Trophoblast cell (in vitro differentiated cells and primary cell): ENCODE data around the gene VWA8.

Experiments
- DNase-seq, 2 donors: peaks; one replicate each; pipeline ENCODE4 v3.0.0-alpha.2; 2016
- H2AFZ ChIP-seq: 2 replicates; pipeline ENCODE4 v1.6.1; 2013; ENCODE audit warnings: low read length, moderate library complexity, mild to moderate bottlenecking; ENCODE audit not compliant: insufficient read depth, poor library complexity
- H2AK5ac ChIP-seq: 2 replicates; pipeline ENCODE4 v1.6.1; 2013; ENCODE audit warnings: mild to moderate bottlenecking, low read length
- H2BK120ac ChIP-seq: 2 replicates; pipeline ENCODE4 v1.6.1; 2013; ENCODE audit warnings: low read length, mild to moderate bottlenecking, moderate library complexity; ENCODE audit not compliant: insufficient read depth, poor library complexity
- H2BK12ac ChIP-seq: 2 replicates; pipeline ENCODE4 v1.6.1; 2013; ENCODE audit warnings: mild to moderate bottlenecking, low read length, moderate library complexity
- H2BK5ac ChIP-seq: 2 replicates; pipeline ENCODE4 v1.6.1; 2013; ENCODE audit warnings: low read length, low read depth, moderate library complexity, mild to moderate bottlenecking; ENCODE audit not compliant: poor library complexity
- H3K14ac ChIP-seq: 2 replicates; pipeline ENCODE4 v1.6.1; 2013; ENCODE audit warnings: mild to moderate bottlenecking, low read length
- H3K18ac ChIP-seq: 2 replicates; pipeline ENCODE4 v1.6.1; 2013; ENCODE audit warnings: mild to moderate bottlenecking, low read length
- H3K23ac ChIP-seq: 2 replicates; pipeline ENCODE4 v1.6.1; 2013; ENCODE audit warnings: low read length
- H3K27ac ChIP-seq: 2 replicates; pipeline ENCODE4 v1.5.1; 2013; ENCODE audit warnings: low read depth, mild to moderate bottlenecking, inconsistent platforms, low read length, moderate library complexity
- H3K27me3 ChIP-seq: 2 replicates; pipeline ENCODE4 v1.6.1; 2013; ENCODE audit warnings: inconsistent platforms, mild to moderate bottlenecking, low read length, moderate library complexity; ENCODE audit not compliant: insufficient read depth
- H3K36me3 ChIP-seq, 2 experiments: 1 replicate in 1 of 2; 2 replicates in 1 of 2; pipeline ENCODE4 v1.6.1; 2013; ENCODE audit warnings: low read length in 2 of 2, mild to moderate bottlenecking in 2 of 2, moderate library complexity in 1 of 2; ENCODE audit not compliant: insufficient read depth in 2 of 2, control insufficient read depth in 1 of 2
- H3K4ac ChIP-seq: 2 replicates; pipeline ENCODE4 v1.6.1; 2013; ENCODE audit warnings: low read depth, mild to moderate bottlenecking, low read length, moderate library complexity
- H3K4me1 ChIP-seq, 2 experiments: 1 replicate in 1 of 2; 2 replicates in 1 of 2; pipeline ENCODE4 v1.6.1; 2013; ENCODE audit warnings: low read length in 2 of 2, mild to moderate bottlenecking in 2 of 2, moderate library complexity in 1 of 2; ENCODE audit not compliant: insufficient read depth in 2 of 2, control insufficient read depth in 1 of 2
- H3K4me2 ChIP-seq: 2 replicates; pipeline ENCODE4 v1.6.1; 2013; ENCODE audit warnings: inconsistent platforms, mild to moderate bottlenecking, low read length, moderate library complexity
- H3K4me3 ChIP-seq: 2 replicates; pipeline ENCODE4 v1.5.1; 2013; ENCODE audit warnings: mild to moderate bottlenecking, low read depth, low read length, inconsistent platforms
- H3K79me1 ChIP-seq: one replicate; pipeline ENCODE4 v1.6.1; 2013; ENCODE audit warnings: low read length
- H3K79me2 ChIP-seq: 2 replicates; pipeline ENCODE4 v1.6.1; 2013; ENCODE audit warnings: low read length, mild to moderate bottlenecking; ENCODE audit not compliant: control insufficient read depth, insufficient read depth, poor library complexity
- H3K9ac ChIP-seq: 2 replicates; pipeline ENCODE4 v1.6.1; 2013; ENCODE audit warnings: mild to moderate bottlenecking, low read length
- H3K9me3 ChIP-seq: 2 replicates; pipeline ENCODE4 v1.6.1; 2013; ENCODE audit warnings: low read depth, mild to moderate bottlenecking, control low read depth, inconsistent platforms, low read length; ENCODE audit not compliant: insufficient read depth
- H4K12ac ChIP-seq: 2 replicates; pipeline ENCODE4 v1.6.1; 2013; ENCODE audit warnings: low read depth, mild to moderate bottlenecking, low read length, moderate library complexity
- H4K8ac ChIP-seq: 2 replicates; pipeline ENCODE4 v1.6.1; 2013; ENCODE audit warnings: low read depth, mild to moderate bottlenecking, low read length, moderate library complexity
- H4K91ac ChIP-seq: one replicate; pipeline ENCODE4 v1.6.1; 2013; ENCODE audit warnings: low read depth, mild to moderate bottlenecking, low read length, moderate library complexity
- WGBS: extraction: QIAGEN DNeasy Blood & Tissue Kit; methylation state at CpG from one replicate; pipeline ENCODE4 v1.1.7; 2013; ENCODE audit warnings: missing lambda C conversion rate; ENCODE audit not compliant: insufficient read length, insufficient coverage; ENCODE audit errors: extremely low coverage; 5-methylcytosine and 5-hydroxymethylcytosine counted together

Gene VWA8

GRCh38 chr13:41668130-41668757, 292.7 kb downstream of the VWA8 start:
- no peaks in the 10 kb centered on the region for H3K79me1 ChIP-seq
- no peak overlapping the region for H2AK5ac ChIP-seq
- no peak overlapping the region for H2BK5ac ChIP-seq
- no peak overlapping the region for H2BK120ac ChIP-seq
- no peak overlapping the region for H3K9ac ChIP-seq
- H3K4ac ChIP-seq, result no peak overlapping the region
- no peak overlapping the region for H3K18ac ChIP-seq
- no peaks in the 10 kb centered on the region for H3K27me3 ChIP-seq
- H3K9me3 ChIP-seq, result no peaks in the 10 kb centered on the region
- no peak overlapping the region for H2AFZ ChIP-seq
- H3K4me1 ChIP-seq, result no peaks in the 10 kb centered on the region
- H3K4me3 ChIP-seq, result no peak overlapping the region
- H2BK12ac ChIP-seq, result no peak overlapping the region
- H3K4me2 ChIP-seq, result no peak overlapping the region
- no peak overlapping the region for H4K8ac ChIP-seq
- no peaks in the 10 kb centered on the region for H3K79me2 ChIP-seq
- no peak overlapping the region for H4K12ac ChIP-seq
- H3K36me3 ChIP-seq, result no peaks in the 10 kb centered on the region
- no peak overlapping the region for H4K91ac ChIP-seq
- peak; percentile 68 to 90 for DNase-seq
- no peak overlapping the region for H3K14ac ChIP-seq
- no peak overlapping the region for H3K27ac ChIP-seq
- H3K23ac ChIP-seq, result no peak overlapping the region
- no CpG with 5 or more reads among the region's 1 CpG for WGBS

GRCh38 chr13:41666644-41667043, 294.3 kb downstream of the VWA8 start:
- Histone ChIP-seq H3K79me2 (no peaks in the 10 kb centered on the region), H3K4ac (no peak overlapping the region), H4K8ac (no peak overlapping the region), H3K14ac (no peak overlapping the region), H3K27ac (no peak overlapping the region), H2BK120ac (no peak overlapping the region), H3K4me2 (no peak overlapping the region), H3K18ac (no peak overlapping the region), H3K23ac (no peak overlapping the region), H4K12ac (no peak overlapping the region), H3K4me3 (no peak overlapping the region), H2BK5ac (no peak overlapping the region), H4K91ac (no peak overlapping the region), H3K9ac (no peak overlapping the region), H3K27me3 (no peaks in the 10 kb centered on the region), H2BK12ac (no peak overlapping the region), H3K79me1 (no peaks in the 10 kb centered on the region), H2AK5ac (no peak overlapping the region), H3K9me3 (no peaks in the 10 kb centered on the region), H3K36me3 (no peaks in the 10 kb centered on the region), H2AFZ (no peak overlapping the region), H3K4me1 (no peaks in the 10 kb centered on the region)
- no CpG with 5 or more reads among the region's 4 CpGs for WGBS
- DNase-seq, result no peak

- Histone ChIP-seq H4K8ac (no peak overlapping the region), H3K79me2 (no peaks in the 10 kb centered on the region), H2BK12ac (no peak overlapping the region), H4K91ac (no peak overlapping the region), H3K27me3 (no peaks in the 10 kb centered on the region), H3K14ac (no peak overlapping the region), H2AFZ (no peak overlapping the region), H3K9me3 (no peaks in the 10 kb centered on the region), H3K27ac (no peak overlapping the region), H3K36me3 (no peaks in the 10 kb centered on the region), H3K79me1 (no peaks in the 10 kb centered on the region), H2BK120ac (no peak overlapping the region), H3K4me1 (peaks cover 0 to 3% of the 10 kb centered on the region in 2 experiments), H3K4ac (no peak overlapping the region), H2BK5ac (no peak overlapping the region), H3K9ac (no peak overlapping the region), H4K12ac (no peak overlapping the region), H3K23ac (no peak overlapping the region), H3K4me3 (no peak overlapping the region), H3K4me2 (no peak overlapping the region), H2AK5ac (no peak overlapping the region), H3K18ac (no peak overlapping the region)
- no CpG with 5 or more reads among the region's 2 CpGs for WGBS
- DNase-seq, result no peak
These were observed 300.5 kb downstream of the VWA8 start for GRCh38 chr13:41660411-41660810.

GRCh38 chr13:41658057-41658661, 302.8 kb downstream of the VWA8 start:
- H3K4me2 ChIP-seq, result no peak overlapping the region
- H3K4me3 ChIP-seq, result no peak overlapping the region
- H3K14ac ChIP-seq, result no peak overlapping the region
- H2BK5ac ChIP-seq, result no peak overlapping the region
- peaks cover 0 to 3% of the 10 kb centered on the region in 2 experiments for H3K4me1 ChIP-seq
- WGBS, result no CpG with 5 or more reads among the region's 7 CpGs
- H3K23ac ChIP-seq, result no peak overlapping the region
- H4K12ac ChIP-seq, result no peak overlapping the region
- H4K91ac ChIP-seq, result no peak overlapping the region
- no peaks in the 10 kb centered on the region for H3K27me3 ChIP-seq
- no peak overlapping the region for H2BK120ac ChIP-seq
- H4K8ac ChIP-seq, result no peak overlapping the region
- H2AFZ ChIP-seq, result no peak overlapping the region
- H3K79me2 ChIP-seq, result no peaks in the 10 kb centered on the region
- H3K36me3 ChIP-seq, result no peaks in the 10 kb centered on the region
- no peak overlapping the region for H3K9ac ChIP-seq
- H3K4ac ChIP-seq, result no peak overlapping the region
- H3K27ac ChIP-seq, result no peak overlapping the region
- no peak overlapping the region for H2AK5ac ChIP-seq
- no peak for DNase-seq
- H2BK12ac ChIP-seq, result no peak overlapping the region
- no peaks in the 10 kb centered on the region for H3K9me3 ChIP-seq
- H3K79me1 ChIP-seq, result no peaks in the 10 kb centered on the region
- H3K18ac ChIP-seq, result no peak overlapping the region
